ENCODE data around the gene ABCA4.

DNA sequence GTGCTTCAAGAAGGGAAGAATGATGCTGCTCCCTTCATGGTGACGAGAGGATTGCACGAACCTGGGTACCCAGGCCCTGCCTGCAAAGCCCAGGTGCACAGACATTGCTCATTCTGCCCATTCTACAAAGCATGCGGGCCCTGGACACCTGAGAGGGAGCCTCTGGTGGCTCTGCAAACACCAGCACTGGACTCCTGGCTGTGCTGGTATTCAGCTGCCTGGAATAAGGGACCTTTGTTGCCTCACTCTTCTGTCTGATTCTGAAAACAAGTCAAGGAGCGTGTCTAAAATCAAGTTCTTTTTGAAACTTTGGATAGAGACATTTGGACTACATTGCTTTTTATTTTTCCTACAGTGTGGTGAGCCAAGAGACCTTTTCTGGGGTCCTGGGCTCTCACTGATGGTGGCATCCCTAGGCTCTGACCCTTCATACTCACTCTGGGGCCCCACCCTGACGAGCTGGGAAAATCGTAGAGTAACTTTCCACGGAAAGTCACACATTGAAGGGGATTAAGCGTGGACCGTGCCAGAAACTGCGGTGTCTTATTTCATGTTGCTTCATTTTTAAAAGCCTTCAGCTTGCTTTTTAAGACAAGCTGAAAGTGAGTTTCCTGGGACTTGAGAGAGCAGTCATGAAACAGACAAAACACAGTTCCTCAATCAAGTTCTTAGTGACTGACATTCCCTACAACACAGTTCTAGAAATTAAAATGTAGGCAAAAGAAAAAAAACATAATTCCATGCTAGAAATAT, 24.0 kb downstream of the ABCA4 start:
- TF ChIP-seq POLR2AphosphoS5 (IDR thresholded peaks at IDR 0.05; ENCODE audit: borderline replicate concordance, low read depth, low read length), result no peak
- TF ChIP-seq EZH2 (IDR thresholded peaks at IDR 0.05), result no peak
- TF ChIP-seq FOXP2 (optimal IDR thresholded peaks at IDR 0.05; ENCODE audit: control extremely low read depth, extremely low read length, insufficient read depth), result no peak

Measured in SK-N-MC (cell line).